ENCODE results near the gene CNN2. TPM values are rescaled to one million over a fixed set of nuclear protein-coding genes. Genes with fewer than 3 reads are reported as not detected.

CNN2 gene
- total RNA-seq, 2 experiments from 2014 or later, result 307 to 318 TPM

GRCh38 chr19:1069009-1069779, 42.8 kb downstream of the CNN2 start:
- TF ChIP-seq CTCF (IDR thresholded peaks at IDR 0.05), result no peak
- ATAC-seq (ENCODE audit: poor library complexity) (peak; percentile 30), DNase-seq (peak in 13 of 14 experiments; percentile 64 to 94 (median 78))
- intact Hi-C loops (cut with DNase I, micrococcal nuclease), result loop anchor here (2.0 to 5.0 kb wide), 6 partner anchors 18 to 123 kb away; partner anchors contain the start of genes GPX4 (in 2 of the 2), RNU6-2 (in 2 of the 2) and TMEM259 (in 2 of the 2)
- H3K27ac ChIP-seq (ENCODE audit: low read depth in 1 of 2, low read length in 2 of 2), result peak overlapping the region; percentile 71 to 98
- peak overlapping the region; percentile 98 for H3K4me3 ChIP-seq (ENCODE audit: low read length)
- Mint-ChIP-seq H3K4me3 (peak overlapping the region; percentile 94), H3K27ac (peak overlapping the region; percentile 96), H3K4me1 (ENCODE audit: low read depth) (peaks cover 67% of the 10 kb centered on the region), H3K9me3 (no peaks in the 10 kb centered on the region), H3K27me3 (no peaks in the 10 kb centered on the region), H3K36me3 (ENCODE audit: low read depth) (peaks cover 55% of the 10 kb centered on the region)
- no peaks in the 10 kb centered on the region for H3K27me3 ChIP-seq (ENCODE audit: control insufficient read depth in 1 of 2, insufficient read depth in 2 of 2, low read length in 2 of 2)
- peaks cover 87% of the 10 kb centered on the region for H3K4me1 ChIP-seq (ENCODE audit: insufficient read depth, low read length)
- H3K36me3 ChIP-seq (ENCODE audit: insufficient read depth, low read length), result peaks cover 57% of the 10 kb centered on the region
- no peaks in the 10 kb centered on the region for H3K9me3 ChIP-seq (ENCODE audit: control insufficient read depth in 1 of 2, insufficient read depth in 1 of 2, low read length in 2 of 2)
- ChIA-PET CTCF (no interaction called here), POLR2A (interaction anchor here (0.6 to 21.0 kb wide), 12 partner anchors 13 to 200 kb away, joined by 3 to 1253 read pairs (median 26); partner anchors contain the start of genes ABCA7, CIRBP, CNN2 and GPX4)

- CTCF ChIA-PET, result no interaction called here
Observed at GRCh38 chr19:1070576-1070930, 44.1 kb downstream of the CNN2 start.

More at GRCh38 chr19:1070576-1070930, 44.1 kb downstream of the CNN2 start:
- Mint-ChIP-seq H3K9me3 (no peaks in the 10 kb centered on the region), H3K36me3 (ENCODE audit: low read depth) (peaks cover 61% of the 10 kb centered on the region), H3K27ac (peak overlapping the region; percentile 96), H3K27me3 (no peaks in the 10 kb centered on the region), H3K4me3 (peak overlapping the region; percentile 2), H3K4me1 (ENCODE audit: low read depth) (peaks cover 59% of the 10 kb centered on the region)
- DNase-seq (no peak), ATAC-seq (ENCODE audit: poor library complexity) (no peak)
- no peak overlapping the region for H3K4me3 ChIP-seq (ENCODE audit: low read length)
- peaks cover 69% of the 10 kb centered on the region for H3K36me3 ChIP-seq (ENCODE audit: insufficient read depth, low read length)
- POLR2A ChIA-PET, result interaction anchor here (0.8 to 21.0 kb wide), 5 partner anchors 12 to 199 kb away, joined by 3 to 1253 read pairs (median 6); partner anchors contain the start of genes CIRBP and RNU6-2
- H3K4me1 ChIP-seq (ENCODE audit: insufficient read depth, low read length), result peaks cover 85% of the 10 kb centered on the region
- H3K9me3 ChIP-seq (ENCODE audit: control insufficient read depth in 1 of 2, insufficient read depth in 1 of 2, low read length in 2 of 2), result no peaks in the 10 kb centered on the region
- no peaks in the 10 kb centered on the region for H3K27me3 ChIP-seq (ENCODE audit: control insufficient read depth in 1 of 2, insufficient read depth in 2 of 2, low read length in 2 of 2)
- no peak for TF ChIP-seq CTCF (IDR thresholded peaks at IDR 0.05)
- H3K27ac ChIP-seq (ENCODE audit: low read depth in 1 of 2, low read length in 2 of 2), result peak overlapping the region in 1 of 2 donors; percentile 50
- intact Hi-C loops (cut with DNase I, micrococcal nuclease), result no loop called here
